GM18517 (cell line): Measurements from ENCODE around the gene GSDME.
A peak's percentile ranks its signal among the peaks of the same experiment; 100 is the strongest.

Experiments
- ATAC-seq: cut with Tn5 transposase; IDR thresholded peaks from one replicate; pipeline ENCODE4 v1.9.1; 2021; ENCODE audit warnings: mild to moderate bottlenecking, moderate library complexity; ENCODE audit not compliant: unreplicated experiment

Gene GSDME

GRCh38 chr7:24773646-24774045 is 16.4 kb upstream of the GSDME start:
- ATAC-seq, result no peak

GRCh38 chr7:24769851-24770250 is 12.6 kb upstream of the GSDME start:
- ATAC-seq, result no peak

DNA sequence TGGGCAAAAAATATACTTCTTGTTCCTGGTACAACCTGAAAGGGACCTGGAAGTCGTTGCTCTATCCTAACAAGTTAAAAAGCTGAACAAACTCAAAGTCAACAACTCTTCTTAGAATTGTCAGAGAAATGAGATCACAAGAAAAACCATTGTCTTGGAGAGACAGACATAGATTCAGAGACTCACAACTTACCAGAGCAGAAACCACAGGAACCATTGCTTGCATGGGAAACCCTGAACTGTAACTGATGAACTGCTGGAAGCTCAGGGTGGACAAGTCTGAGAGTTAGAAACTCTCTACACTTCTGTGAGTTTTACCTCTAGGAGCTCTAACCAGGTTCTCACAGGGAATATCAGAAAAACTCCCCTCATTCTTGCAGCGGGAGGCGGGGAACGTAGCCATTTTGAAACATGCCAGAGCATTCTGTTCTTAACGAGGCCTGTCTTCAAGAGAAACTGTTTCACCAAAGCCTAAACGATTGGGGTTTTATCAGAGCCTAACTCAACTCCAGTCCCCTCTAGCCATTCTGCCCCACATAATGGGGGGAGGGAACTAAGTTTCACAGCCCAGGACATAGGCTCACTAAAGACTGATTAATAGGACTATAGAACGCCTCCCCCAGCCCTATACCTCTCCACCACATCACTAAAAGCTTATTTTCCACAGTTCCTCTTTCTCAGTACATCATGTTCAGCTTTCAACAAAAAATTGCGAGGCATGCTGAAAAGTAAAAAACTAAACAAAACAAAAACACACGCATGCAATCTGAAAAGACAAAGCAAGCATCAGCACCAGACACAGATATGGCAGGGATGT is 12.0 kb upstream of the GSDME start:
- ATAC-seq, result no peak

GRCh38 chr7:24767878-24768569 is 10.8 kb upstream of the GSDME start:
- ATAC-seq, result no peak

DNA sequence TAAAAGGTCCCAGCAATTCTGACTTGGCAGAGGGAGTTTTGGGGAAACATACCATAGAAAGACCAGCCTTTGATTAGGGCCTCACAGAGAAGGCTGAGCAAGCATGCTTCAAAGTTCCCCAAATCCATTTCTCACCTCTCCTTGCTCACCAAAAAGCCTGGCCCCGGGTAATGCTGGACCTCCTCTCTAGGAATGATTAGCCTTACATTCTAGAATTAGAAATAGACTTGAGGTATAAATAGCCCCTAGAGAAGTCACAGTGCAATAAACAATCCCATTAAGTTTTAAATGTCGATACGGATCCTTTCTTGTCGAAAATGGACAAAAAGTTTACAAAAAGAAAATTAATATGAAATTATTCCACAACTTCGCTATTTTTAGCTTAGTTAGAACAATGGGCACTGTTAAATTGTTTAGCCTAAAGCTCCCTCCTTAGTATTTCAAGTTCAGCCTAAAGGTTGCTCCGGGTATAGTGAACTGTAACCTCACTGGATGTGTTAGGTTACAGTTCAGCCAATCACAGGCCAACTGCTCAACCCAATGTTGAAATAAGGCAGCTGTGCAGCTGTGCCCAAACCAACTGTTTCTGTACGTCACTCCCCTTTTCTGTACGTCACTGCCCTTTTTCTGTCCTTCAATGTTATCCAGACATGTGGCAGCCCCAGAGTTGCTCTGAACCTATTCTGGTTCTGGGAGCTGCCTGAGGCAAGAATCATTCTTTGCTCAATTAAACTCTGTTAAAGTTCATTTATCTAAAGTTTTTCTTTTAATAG is 7.9 kb upstream of the GSDME start:
- ATAC-seq, result no peak

DNA sequence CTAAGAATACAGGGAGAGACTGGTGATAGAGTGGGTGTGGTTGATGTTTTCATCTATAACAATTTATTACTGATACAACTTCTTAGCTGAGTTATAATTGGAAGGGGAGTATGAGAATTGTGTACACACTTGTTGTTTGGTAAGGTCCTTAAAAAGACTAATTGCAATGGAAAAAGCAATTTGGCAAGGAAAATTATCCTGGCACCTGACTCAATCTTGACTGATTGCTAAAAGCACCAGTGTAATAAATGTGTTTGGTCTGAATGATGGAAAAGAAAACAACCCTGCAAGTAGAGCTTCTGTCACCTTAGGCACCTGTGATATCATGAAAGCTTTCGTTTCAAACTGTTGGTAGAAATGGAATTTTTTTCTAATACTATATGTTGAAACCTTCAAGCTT is 6.7 kb upstream of the GSDME start:
- ATAC-seq, result no peak

DNA sequence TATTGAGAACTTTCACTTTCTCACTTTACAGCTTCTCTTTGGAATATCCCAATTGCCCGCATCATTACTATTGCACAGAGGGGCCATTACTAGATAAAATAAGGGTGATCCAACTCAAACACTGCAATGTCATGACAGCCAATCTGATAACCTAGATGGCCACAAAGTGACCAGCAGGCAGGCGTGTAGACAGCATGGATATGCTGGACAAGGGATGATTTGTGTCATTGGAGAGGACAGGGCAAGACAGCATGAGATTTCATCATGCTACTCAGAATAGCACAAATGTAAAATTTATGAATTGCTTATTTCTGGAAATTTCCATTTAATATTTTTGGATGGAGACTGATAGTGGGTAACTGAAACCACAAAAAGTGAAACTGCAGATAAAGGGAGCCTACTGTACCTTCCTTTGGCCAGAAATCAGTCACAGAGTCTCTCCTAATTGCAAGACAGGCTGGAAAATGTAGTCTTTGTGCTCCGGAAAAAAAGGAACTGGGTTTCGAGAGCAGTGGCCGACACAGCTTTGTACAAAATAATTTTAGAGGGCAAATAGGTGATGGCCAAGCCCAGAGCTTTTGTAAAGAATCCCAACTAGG is 6.1 kb upstream of the GSDME start:
- ATAC-seq, result no peak

DNA sequence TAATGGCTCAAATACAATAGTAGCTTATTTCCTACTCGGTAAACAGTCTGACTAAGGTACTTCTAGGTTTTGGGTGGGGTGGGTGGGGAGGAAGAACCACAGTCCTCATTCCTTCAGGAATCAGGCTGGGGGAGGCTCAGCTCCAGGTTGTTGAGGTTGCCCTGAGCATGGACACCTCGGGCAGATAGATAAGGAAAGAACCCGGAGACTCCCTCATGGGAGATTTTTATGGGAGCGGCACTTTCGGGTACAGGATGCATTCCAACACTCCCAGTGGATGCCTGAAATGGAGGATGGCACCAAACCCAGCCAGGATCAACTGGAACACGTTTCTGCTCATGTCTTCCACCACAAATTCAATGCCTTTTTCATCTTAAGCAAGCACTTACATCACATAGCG is 5.5 kb upstream of the GSDME start:
- no peak for ATAC-seq

GRCh38 chr7:24760968-24761367 is 3.7 kb upstream of the GSDME start:
- no peak for ATAC-seq

DNA sequence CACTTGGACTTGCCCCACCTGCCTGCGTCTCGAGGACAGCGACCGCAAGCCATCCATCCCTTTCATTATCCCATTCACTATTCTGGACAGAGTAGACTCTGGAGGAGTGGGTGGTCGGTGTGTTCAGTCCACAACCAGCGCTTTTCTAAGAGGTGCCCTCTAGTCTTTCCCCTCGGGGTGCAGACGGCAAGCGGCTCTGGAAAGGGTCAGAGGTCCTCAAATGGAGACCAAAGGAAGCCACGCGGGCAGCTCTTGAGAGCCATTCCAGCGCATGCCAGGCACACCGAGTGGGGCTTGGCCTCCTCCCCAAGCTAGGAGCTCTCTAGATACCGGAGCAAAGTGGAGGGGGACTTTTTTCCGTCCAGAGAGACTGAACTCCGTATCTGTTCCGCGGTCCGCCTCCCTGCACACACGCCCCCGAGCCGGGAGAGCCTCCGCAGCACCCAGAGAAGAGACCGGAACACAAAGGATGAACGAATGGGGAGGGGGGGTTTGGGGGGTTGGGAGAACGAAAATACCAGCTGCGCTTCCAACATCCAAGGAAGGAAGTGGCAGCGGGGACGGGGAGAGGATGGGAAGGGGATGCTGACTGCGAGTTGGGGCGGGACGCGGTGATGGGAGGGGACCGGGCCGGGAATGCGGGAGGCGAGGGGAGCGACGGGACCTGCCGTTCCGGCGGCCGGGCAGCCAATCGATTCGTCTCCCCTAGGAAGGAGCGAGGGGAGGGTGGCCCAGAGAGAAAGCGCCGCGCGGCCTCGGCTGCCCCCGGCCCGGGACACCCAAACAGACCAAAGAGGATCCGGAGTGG is 515 bp downstream of the GSDME start:
- no peak for ATAC-seq

DNA sequence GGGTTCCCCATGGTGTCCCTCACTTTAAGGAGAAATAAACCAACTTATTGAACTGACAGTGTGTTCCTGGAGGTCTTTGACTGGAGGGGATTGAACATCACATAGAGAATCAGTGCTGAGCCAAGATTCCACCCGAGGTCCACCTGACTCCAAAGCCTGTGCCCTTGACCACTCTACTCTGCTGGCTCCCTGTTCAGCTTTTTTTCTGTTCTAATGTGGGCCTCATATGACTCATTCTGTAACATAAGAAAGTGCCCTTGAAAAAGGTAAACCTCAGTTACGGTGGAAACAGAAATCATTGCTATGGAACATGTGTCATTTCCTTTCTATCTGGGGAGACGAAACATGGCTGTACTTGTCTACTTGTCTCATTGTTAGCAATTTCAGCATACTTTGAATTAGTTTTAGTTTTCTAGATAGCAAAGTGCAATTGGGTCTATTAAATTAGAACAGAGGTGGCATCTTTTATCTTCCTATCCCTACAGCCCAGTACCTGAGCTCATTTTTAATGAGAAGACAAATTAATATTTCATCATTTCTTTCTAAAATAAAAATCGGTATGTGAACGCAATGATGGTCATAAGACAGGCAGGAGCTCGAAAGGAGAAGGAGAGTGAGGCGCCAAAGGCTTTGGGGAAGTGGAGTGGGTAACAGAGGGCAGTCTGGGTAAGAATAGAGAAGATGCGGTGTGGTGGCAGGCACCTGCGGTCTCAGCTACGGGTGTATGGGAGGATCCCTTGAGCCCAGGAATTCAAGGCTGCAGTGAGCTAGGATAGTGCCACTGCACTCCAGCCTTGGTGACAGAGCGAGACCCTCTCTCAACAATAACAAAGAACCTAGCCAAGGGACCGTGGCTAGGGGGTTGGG is 1.5 kb downstream of the GSDME start:
- ATAC-seq, result peak; percentile 74

- ATAC-seq, result peak; percentile 2
Measured at GRCh38 chr7:24754906-24755506, 2.3 kb downstream of the GSDME start.

- no peak for ATAC-seq
Measured at GRCh38 chr7:24752073-24752800, 5.0 kb downstream of the GSDME start.

DNA sequence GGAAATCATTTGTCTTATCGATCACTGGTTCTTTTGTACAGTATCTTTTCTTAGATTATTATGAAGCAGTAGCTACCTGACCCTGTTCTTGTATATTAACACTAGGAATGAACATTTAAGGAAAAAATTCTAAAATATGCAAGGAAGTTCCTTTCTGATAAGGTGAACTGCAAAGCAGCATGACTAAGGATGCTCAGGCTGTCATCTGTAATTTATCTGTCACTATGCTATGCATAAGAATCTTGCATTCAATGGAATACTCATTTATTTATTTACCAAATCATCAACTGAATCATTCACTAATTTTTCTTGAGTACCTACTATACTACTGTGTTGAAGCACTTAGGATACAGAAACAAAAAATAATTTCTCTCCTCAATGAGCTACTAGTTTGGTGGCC is 5.8 kb downstream of the GSDME start:
- no peak for ATAC-seq

DNA sequence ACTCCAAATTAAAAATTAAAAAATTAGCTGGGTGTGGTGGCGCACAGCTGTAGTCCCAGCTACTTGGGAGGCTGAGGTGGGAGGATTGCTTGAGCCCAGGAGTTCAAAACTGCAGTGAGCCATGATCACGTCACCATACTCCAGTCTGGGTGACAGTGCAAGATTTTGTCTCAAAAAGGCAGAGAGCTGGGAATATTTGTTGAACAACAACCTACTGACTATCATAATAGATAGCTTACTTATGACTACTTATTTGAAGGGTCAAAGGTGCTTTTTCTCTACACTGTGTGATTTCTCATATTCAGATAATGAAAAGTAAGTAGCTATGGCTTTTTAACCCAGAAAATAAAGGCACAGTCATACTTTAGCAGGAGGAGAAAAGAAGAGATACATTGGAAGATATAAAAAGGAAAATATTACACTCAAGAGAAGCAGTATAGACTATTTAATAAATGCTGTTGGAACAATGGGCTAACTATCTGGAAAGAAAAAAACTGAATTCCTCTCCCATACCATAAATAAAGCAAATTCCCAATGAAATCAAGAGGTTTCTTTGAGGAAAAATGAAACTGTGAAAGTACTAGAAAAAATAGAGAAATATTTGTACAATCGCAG is 6.7 kb downstream of the GSDME start:
- ATAC-seq, result no peak

- ATAC-seq, result no peak
Measured at GRCh38 chr7:24748521-24748920, 8.7 kb downstream of the GSDME start.

DNA sequence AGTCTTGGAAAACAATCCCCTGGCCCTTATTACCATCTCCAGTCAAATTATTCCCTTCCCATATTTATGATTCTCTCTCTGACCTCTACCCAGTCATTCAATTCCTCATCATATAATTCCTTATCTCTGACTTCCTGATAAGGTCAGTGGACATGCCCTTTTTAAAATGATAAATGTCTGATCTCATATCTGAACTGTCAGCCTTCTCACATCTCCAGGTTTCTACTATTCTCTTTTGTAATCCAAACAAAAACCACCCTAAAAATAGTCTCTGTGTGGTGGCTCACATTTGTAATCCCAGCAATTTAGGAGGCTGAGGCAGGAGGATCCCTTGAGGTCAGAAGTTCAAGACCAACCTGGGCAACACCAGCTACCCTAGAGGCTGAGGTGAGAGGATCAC is 11.9 kb downstream of the GSDME start:
- no peak for ATAC-seq

- ATAC-seq, result no peak
Measured at GRCh38 chr7:24743471-24743870, 13.8 kb downstream of the GSDME start.
